Kidney (tissue), 14 donors: ENCODE results near the gene LCN1. TPM values are rescaled to one million over a fixed set of nuclear protein-coding genes. Genes with fewer than 3 reads are reported as not detected.

Experiments used
- DNase-seq, 5 donors: peaks; one replicate each; pipeline ENCODE4 v3.0.0-alpha.2; 2013 to 2020
- FAIRE-seq: peaks from 2 replicates; lab custom pipeline; 2012; peaks lifted over from hg19 to GRCh38; lab: Jason Lieb, UNC
- H3K27ac ChIP-seq, 2 donors: one replicate each; pipeline ENCODE4 v1.7.0; 2013; ENCODE audit warnings: low read depth in 2 of 2, low read length in 2 of 2, inconsistent platforms in 1 of 2
- H3K27me3 ChIP-seq: one replicate; pipeline ENCODE4 v1.7.1; 2013; ENCODE audit warnings: low read length, inconsistent platforms; ENCODE audit not compliant: control insufficient read depth, insufficient read depth
- H3K36me3 ChIP-seq, 3 donors: one replicate each; pipeline versions ENCODE4 v1.7.0 to v1.7.1; 2013; ENCODE audit warnings: low read length in 3 of 3, control low read depth in 1 of 3, inconsistent platforms in 1 of 3; ENCODE audit not compliant: insufficient read depth in 3 of 3, control insufficient read depth in 2 of 3
- H3K4me1 ChIP-seq, 3 donors: one replicate each; pipeline versions ENCODE4 v1.7.0 to v1.7.1; 2013; ENCODE audit warnings: low read length in 3 of 3, inconsistent platforms in 1 of 3, low read depth in 1 of 3; ENCODE audit not compliant: control insufficient read depth in 2 of 3, insufficient read depth in 2 of 3
- H3K4me3 ChIP-seq, 3 donors: one replicate each; pipeline versions ENCODE4 v1.7.0 to v1.8.1; 2013; ENCODE audit warnings: low read length in 3 of 3, control low read depth in 1 of 3, inconsistent platforms in 1 of 3
- H3K9ac ChIP-seq, 3 donors: one replicate each; pipeline versions ENCODE4 v1.7.0 to v1.7.1; 2013; ENCODE audit warnings: low read length in 3 of 3, control low read depth in 1 of 3, inconsistent platforms in 1 of 3
- H3K9me3 ChIP-seq, 3 donors: one replicate each; pipeline versions ENCODE4 v1.7.0 to v1.7.1; 2013; ENCODE audit warnings: low read length in 3 of 3, control low read depth in 1 of 3, inconsistent platforms in 1 of 3; ENCODE audit not compliant: control insufficient read depth in 2 of 3, insufficient read depth in 1 of 3
- CTCF ChIP-seq: IDR thresholded peaks from 3 replicates; pipeline ENCODE4 v1.5.1; 2012; ENCODE audit warnings: mild to moderate bottlenecking, moderate library complexity, borderline replicate concordance; ENCODE audit not compliant: insufficient read depth; ENCODE audit errors: extremely low read depth
- intact Hi-C: fragments of 100-400 bp; cut with DNase I; formaldehyde crosslinking; loops from one replicate; pipeline ENCODE4 v1.11.1; 2022
- polyA plus RNA-seq: library from polyadenylated mRNA; stranded (reverse); fragments of 350-450 nt; fragmentation: Illumina TruSeq; extraction: RNeasy Lipid Tissue Mini Kit (QIAGEN cat#74804); gene quantifications from one replicate; pipeline ENCODE4 v1.2.3, GENCODE V29; 2014; ENCODE audit warnings: low read depth, low replicate concordance; ENCODE audit not compliant: insufficient read depth
- total RNA-seq: library from RNA; stranded (reverse); fragmentation: NEBNext Ultra II Directional; extraction: Animal tissue kit (Norgen Biotek cat#: 25700); gene quantifications from one replicate; pipeline ENCODE4 v1.2.1, GENCODE V29; 2021
- donor health status: control.
- donor health status: control.
- donor health status: control.
- donor health status: control.
- donor health status: control.
- donor health status: DM: yes; HTN: yes; CAD: no.
- donor health status: Normal renal cell carcinoma (clear cell type).

The LCN1 gene
- total and polyA plus RNA-seq, 2 donors from 2014 or later: not detected

- Histone ChIP-seq H3K4me3 (peak within 1 kb of the TSS; percentile 56 to 88 (median 69)), H3K36me3 (peaks cover 0 to 12% (median 12%) of the 10 kb centered on the region in 3 donors), H3K9me3 (no peaks in the 10 kb centered on the region), H3K27me3 (no peaks in the 10 kb centered on the region), H3K9ac (peak within 1 kb of the TSS; percentile 10 to 78 (median 54)), H3K4me1 (peaks cover 0 to 15% (median 8%) of the 10 kb centered on the region in 3 donors), H3K27ac (peak within 1 kb of the TSS; percentile 60 to 71)
- DNase-seq (peak; percentile 91 to 97 (median 95)), FAIRE-seq (no peak)
- intact Hi-C loops: no loop called here
- TF ChIP-seq CTCF: peak; percentile 90
Observed at GRCh38 chr9:135500525-135501260, 20.5 kb upstream of the LCN1 start, which contains the start of gene MRPS2. Gene MRPS2, plus strand, starts transcription at chr9:135500682. Its CDS starts 29 bp downstream, at chr9:135500711.

- TF ChIP-seq CTCF: no peak
- intact Hi-C loops: no loop called here
- Histone ChIP-seq H3K9ac (peak overlapping the region; percentile 10 to 78 (median 54)), H3K27me3 (no peaks in the 10 kb centered on the region), H3K4me3 (peak overlapping the region; percentile 45 to 88 (median 69)), H3K27ac (no peak overlapping the region), H3K4me1 (peaks cover 0 to 15% (median 8%) of the 10 kb centered on the region in 3 donors), H3K9me3 (no peaks in the 10 kb centered on the region), H3K36me3 (peaks cover 0 to 12% (median 12%) of the 10 kb centered on the region in 3 donors)
- peak in 1 of 5 donors; percentile 69 for DNase-seq
- FAIRE-seq: no peak
Observed at GRCh38 chr9:135501261-135502167, 19.7 kb upstream of the LCN1 start.

GRCh38 chr9:135502168-135502872 lies 18.9 kb upstream of the LCN1 start:
- TF ChIP-seq CTCF: no peak
- Histone ChIP-seq H3K9me3 (no peaks in the 10 kb centered on the region), H3K4me1 (peaks cover 0 to 15% (median 8%) of the 10 kb centered on the region in 3 donors), H3K4me3 (no peak overlapping the region), H3K27me3 (no peaks in the 10 kb centered on the region), H3K36me3 (peaks cover 0 to 12% (median 12%) of the 10 kb centered on the region in 3 donors), H3K9ac (no peak overlapping the region), H3K27ac (no peak overlapping the region)
- no peak for FAIRE-seq
- DNase-seq: peak in 1 of 5 donors; percentile 54
- intact Hi-C loops: no loop called here
